Thyroid gland (tissue), 4 donors: Measurements from ENCODE around the gene CARD11. TPM values are rescaled to one million over a fixed set of nuclear protein-coding genes. Genes with fewer than 3 reads are reported as not detected.

Source experiments
- DNase-seq, 2 donors: peaks; one replicate each; pipeline ENCODE4 v3.0.0-alpha.2; 2019
- H3K27ac ChIP-seq, 3 donors: fragments of 200-600 bp; sonication (generic); 1 replicate in 2 of 3; 2 replicates in 1 of 3; pipeline ENCODE4 v1.5.1; 2016 to 2019; ENCODE audit warnings: mild to moderate bottlenecking in 1 of 3, moderate library complexity in 1 of 3
- H3K27me3 ChIP-seq: fragments of 200-600 bp; sonication (generic); one replicate; pipeline ENCODE4 v1.5.1; 2019
- H3K36me3 ChIP-seq, 2 donors: fragments of 200-600 bp; sonication (generic); one replicate each; pipeline ENCODE4 v1.5.1; 2016 to 2019
- H3K4me1 ChIP-seq, 2 donors: fragments of 200-600 bp; sonication (generic); one replicate each; pipeline ENCODE4 v1.5.1; 2017 to 2019
- H3K4me3 ChIP-seq, 3 donors: fragments of 200-600 bp; sonication (generic); replicated peaks in 1 of 3; 1 replicate in 2 of 3; 2 replicates in 1 of 3; pipeline ENCODE4 v1.5.1; 2016; ENCODE audit warnings: mild to moderate bottlenecking in 1 of 3
- H3K9me3 ChIP-seq: fragments of 200-600 bp; sonication (generic); one replicate; pipeline ENCODE4 v1.5.1; 2017
- POLR2A ChIP-seq, 2 donors: fragments of 450-650 bp; IDR thresholded peaks; one replicate each; pipeline ENCODE4 v1.6.1; 2017; ENCODE audit warnings: antibody characterized with exemption in 2 of 2, mild to moderate bottlenecking in 2 of 2, moderate library complexity in 1 of 2
- WGBS, 2 donors: methylation state at CpG; one replicate each; pipeline ENCODE4 v1.1.5; 2017; 5-methylcytosine and 5-hydroxymethylcytosine counted together
- intact Hi-C: fragments of 100-400 bp; cut with DNase I; formaldehyde crosslinking; loops from one replicate; pipeline ENCODE4 v1.15.1; 2023
- total RNA-seq, 4 donors: library from RNA; depleted of rRNA; stranded (reverse); fragments of >200 nt; gene quantifications; one replicate each; pipeline ENCODE4 v1.2.3, GENCODE V29; 2016
- TF ChIP-seq, protein P1 (sequence below), 6 experiments: fragments of 200-600 bp in 3 of 6; fragments of 450-650 bp in 3 of 6; sonication (generic) in 3 of 6; IDR thresholded peaks; one replicate each; pipeline ENCODE4 v1.5.1; 2016 to 2019; ENCODE audit warnings: antibody characterized with exemption in 6 of 6, mild to moderate bottlenecking in 2 of 6, inconsistent platforms in 1 of 6, moderate library complexity in 1 of 6

The CARD11 gene
- total RNA-seq, 4 donors from 2014 or later = 0.45 to 7.7 (median 1.9) TPM

DNA sequence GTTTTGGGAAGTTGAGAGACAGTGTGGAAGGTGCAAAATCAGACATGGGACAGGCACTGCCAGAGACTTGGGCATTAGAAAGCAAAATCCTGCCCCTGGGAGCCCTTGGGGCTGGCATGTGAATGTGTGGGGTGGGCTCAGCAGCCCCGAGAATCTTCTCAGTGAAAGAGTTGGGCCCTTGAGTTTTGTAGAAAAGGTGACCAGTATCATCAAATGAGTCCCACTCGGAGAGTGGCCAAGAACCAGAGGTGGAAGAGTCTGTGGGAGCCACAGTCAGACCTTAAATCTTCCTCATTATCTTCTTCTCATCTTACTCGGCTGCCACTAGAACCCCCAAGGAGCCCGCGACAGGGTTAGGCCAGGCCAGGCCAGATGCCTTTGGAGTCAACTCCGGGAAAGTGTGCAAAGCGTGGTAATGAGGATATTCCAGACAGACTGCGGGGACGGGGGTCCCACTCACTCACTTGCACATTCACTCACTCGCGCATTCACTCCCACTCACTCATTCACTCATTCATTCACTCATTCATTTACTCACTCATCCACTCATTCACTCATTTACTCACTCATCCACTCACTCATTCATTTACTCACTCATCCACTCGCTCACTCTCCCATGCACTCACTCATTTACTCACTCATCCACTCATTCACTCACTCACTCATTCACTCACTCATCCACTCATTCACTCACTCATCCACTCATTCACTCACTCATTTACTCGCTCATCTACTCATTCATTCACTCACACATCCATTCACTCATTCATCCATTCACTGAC lies 74.9 kb downstream of the CARD11 start:
- Histone ChIP-seq H3K27me3 (no peaks in the 10 kb centered on the region), H3K4me3 (no peak overlapping the region), H3K36me3 (no peaks in the 10 kb centered on the region), H3K4me1 (no peaks in the 10 kb centered on the region), H3K27ac (no peak overlapping the region), H3K9me3 (no peaks in the 10 kb centered on the region)
- DNase-seq = no peak
- WGBS, 2 donors = 91% methylated on average over 13 of the region's 13 CpGs
- TF ChIP-seq, protein P1, sequence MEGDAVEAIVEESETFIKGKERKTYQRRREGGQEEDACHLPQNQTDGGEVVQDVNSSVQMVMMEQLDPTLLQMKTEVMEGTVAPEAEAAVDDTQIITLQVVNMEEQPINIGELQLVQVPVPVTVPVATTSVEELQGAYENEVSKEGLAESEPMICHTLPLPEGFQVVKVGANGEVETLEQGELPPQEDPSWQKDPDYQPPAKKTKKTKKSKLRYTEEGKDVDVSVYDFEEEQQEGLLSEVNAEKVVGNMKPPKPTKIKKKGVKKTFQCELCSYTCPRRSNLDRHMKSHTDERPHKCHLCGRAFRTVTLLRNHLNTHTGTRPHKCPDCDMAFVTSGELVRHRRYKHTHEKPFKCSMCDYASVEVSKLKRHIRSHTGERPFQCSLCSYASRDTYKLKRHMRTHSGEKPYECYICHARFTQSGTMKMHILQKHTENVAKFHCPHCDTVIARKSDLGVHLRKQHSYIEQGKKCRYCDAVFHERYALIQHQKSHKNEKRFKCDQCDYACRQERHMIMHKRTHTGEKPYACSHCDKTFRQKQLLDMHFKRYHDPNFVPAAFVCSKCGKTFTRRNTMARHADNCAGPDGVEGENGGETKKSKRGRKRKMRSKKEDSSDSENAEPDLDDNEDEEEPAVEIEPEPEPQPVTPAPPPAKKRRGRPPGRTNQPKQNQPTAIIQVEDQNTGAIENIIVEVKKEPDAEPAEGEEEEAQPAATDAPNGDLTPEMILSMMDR (IDR thresholded peaks at IDR 0.05) = no peak
- TF ChIP-seq POLR2A (IDR thresholded peaks at IDR 0.05) = no peak
- intact Hi-C loops = no loop called here

DNA sequence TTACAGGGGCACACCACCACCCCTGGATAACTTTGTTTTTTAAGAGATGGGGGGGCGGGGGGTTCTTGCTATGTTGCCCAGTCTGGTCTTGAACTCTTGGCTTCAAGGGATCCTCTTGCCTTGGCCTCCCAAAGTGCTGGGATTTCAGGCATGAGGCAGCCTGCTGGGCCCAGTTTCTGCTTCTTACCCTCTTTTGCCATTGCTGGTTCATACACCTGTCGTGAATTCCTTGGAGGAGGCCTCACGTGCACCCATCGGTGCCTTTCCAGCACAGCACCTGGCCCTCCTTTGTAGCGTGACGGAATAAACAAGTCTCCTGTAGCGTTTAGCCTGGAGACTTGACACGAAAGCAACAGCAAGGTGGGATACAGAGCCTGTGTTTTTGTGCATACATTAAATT lies 75.5 kb downstream of the CARD11 start:
- H3K27ac ChIP-seq = no peak overlapping the region
- no peaks in the 10 kb centered on the region for H3K9me3 ChIP-seq
- TF ChIP-seq POLR2A (IDR thresholded peaks at IDR 0.05) = no peak
- TF ChIP-seq, protein P1 (IDR thresholded peaks at IDR 0.05) = no peak
- 82 to 87% methylated on average over 8 of the region's 8 CpGs for WGBS, 2 donors
- no peaks in the 10 kb centered on the region for H3K36me3 ChIP-seq
- intact Hi-C loops = no loop called here
- no peaks in the 10 kb centered on the region for H3K4me1 ChIP-seq
- no peak for DNase-seq
- no peaks in the 10 kb centered on the region for H3K27me3 ChIP-seq
- H3K4me3 ChIP-seq = no peak overlapping the region

DNA sequence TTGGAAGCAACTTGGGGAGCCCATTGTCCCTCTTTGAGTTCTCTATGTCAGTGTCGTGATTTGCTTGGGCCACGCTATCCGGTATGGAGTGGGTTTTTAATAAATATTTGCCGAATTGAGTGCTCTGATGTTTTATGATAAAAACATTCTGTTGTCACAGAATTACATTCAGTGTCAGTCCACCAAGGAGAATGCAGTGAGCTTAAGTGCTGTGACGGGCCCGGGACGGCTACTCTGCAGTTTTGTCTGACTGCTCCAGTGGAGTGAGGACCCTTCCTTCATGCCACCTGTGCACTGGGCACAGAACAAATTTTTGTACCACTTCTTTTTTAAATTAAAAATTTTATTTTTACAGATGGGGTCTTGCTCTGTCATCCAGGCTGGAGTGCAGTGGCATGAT lies 76.0 kb downstream of the CARD11 start:
- DNase-seq = no peak
- Histone ChIP-seq H3K9me3 (no peaks in the 10 kb centered on the region), H3K27ac (no peak overlapping the region), H3K36me3 (no peaks in the 10 kb centered on the region), H3K27me3 (no peaks in the 10 kb centered on the region), H3K4me3 (no peak overlapping the region), H3K4me1 (no peaks in the 10 kb centered on the region)
- WGBS, 2 donors = 85 to 90% methylated on average over 7 of the region's 7 CpGs
- TF ChIP-seq, protein P1 (IDR thresholded peaks at IDR 0.05) = no peak
- TF ChIP-seq POLR2A (IDR thresholded peaks at IDR 0.05) = no peak
- intact Hi-C loops = no loop called here

DNA sequence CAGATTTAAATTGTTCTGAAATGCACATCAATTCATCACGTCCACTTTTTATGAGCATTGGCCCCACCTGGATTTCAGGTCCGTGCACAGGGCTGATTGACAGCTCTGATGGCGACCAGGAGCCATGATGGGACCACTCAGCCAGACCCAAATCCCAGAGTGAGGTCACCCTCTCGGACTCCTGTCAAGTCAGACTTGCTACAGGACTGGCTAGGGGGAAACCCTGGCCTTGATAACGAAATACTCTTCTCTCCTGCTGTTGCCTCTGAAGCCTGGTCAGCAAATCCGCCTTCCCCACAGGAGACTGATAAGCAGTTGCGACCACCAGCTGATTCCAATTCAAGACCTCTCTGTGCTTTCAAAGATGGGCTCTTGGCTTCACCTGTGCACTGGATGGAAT lies 76.4 kb downstream of the CARD11 start:
- TF ChIP-seq POLR2A (IDR thresholded peaks at IDR 0.05) = no peak
- TF ChIP-seq, protein P1 (IDR thresholded peaks at IDR 0.05) = no peak
- H3K27me3 ChIP-seq = no peaks in the 10 kb centered on the region
- H3K4me3 ChIP-seq = no peak overlapping the region
- whole genome bisulfite sequencing, 2 donors = 81 to 84% methylated on average over 7 of the region's 7 CpGs
- no peak overlapping the region for H3K27ac ChIP-seq
- intact Hi-C loops = no loop called here
- H3K4me1 ChIP-seq = no peaks in the 10 kb centered on the region
- H3K36me3 ChIP-seq = no peaks in the 10 kb centered on the region
- DNase-seq = no peak
- no peaks in the 10 kb centered on the region for H3K9me3 ChIP-seq

DNA sequence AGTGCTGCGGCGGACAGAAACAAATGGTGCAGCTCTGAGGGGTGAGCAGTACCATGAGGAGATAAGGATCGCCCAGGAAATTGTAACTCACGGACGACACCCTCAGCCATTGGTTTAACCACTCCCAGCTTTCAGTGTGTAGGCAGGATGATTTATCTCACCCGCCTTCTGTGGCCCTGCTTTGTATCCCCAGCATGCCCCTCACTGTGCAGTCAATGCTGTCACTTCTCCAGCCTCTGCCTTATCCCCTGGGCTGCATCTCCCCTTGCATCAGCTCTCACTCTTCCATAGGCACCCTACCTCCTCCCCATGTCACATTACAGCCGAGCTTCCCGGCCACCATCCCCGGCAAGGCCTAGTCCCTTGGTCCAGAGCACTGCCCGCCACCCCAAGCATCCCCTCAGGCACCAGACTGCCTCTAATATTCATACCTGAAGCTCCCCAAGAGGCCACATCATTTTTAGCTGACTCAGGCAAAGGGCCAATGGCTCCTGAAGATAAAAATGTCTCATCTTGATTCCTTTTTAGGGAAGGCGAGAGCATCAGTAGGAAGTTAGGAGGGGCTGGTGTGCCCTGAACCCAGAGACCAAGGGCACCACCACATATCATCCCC lies 77.1 kb downstream of the CARD11 start:
- H3K9me3 ChIP-seq = no peaks in the 10 kb centered on the region
- H3K36me3 ChIP-seq = no peaks in the 10 kb centered on the region
- WGBS, 2 donors = 90 to 92% methylated on average over 11 of the region's 11 CpGs
- TF ChIP-seq, protein P1 (IDR thresholded peaks at IDR 0.05) = no peak
- no peak for TF ChIP-seq POLR2A (IDR thresholded peaks at IDR 0.05)
- H3K4me3 ChIP-seq = no peak overlapping the region
- no peaks in the 10 kb centered on the region for H3K27me3 ChIP-seq
- no peaks in the 10 kb centered on the region for H3K4me1 ChIP-seq
- no peak overlapping the region for H3K27ac ChIP-seq
- intact Hi-C loops = no loop called here
- no peak for DNase-seq
